HK-2 (cell line): Measurements from ENCODE around the gene ZNF423.
"Not testable (repeated sequence)": the region's sequence is repeated elsewhere in the genome, so short reads cannot be mapped to it uniquely, and the experiment has no call there.

ENCODE experiments used
- DNase-seq: peaks from one replicate; pipeline ENCODE4 v3.0.0-alpha.2; 2018; ENCODE audit not compliant: unreplicated experiment

ZNF423 gene

GRCh38 chr16:49513040-49513439, 342.9 kb downstream of the ZNF423 start:
- DNase-seq, result no peak

GRCh38 chr16:49510654-49511305, 345.1 kb downstream of the ZNF423 start:
- no peak for DNase-seq

- no peak for DNase-seq
Measured at GRCh38 chr16:49510141-49510540, 345.8 kb downstream of the ZNF423 start.

- not testable (repeated sequence) for DNase-seq
Measured at GRCh38 chr16:49506058-49507013, 349.6 kb downstream of the ZNF423 start.

GRCh38 chr16:49505556-49505955, 350.4 kb downstream of the ZNF423 start:
- no peak for DNase-seq

GRCh38 chr16:49504626-49505025, 351.3 kb downstream of the ZNF423 start:
- no peak for DNase-seq

GRCh38 chr16:49504023-49504364, 351.9 kb downstream of the ZNF423 start:
- DNase-seq, result no peak

- DNase-seq, result no peak
Measured at GRCh38 chr16:49503256-49504022, 352.5 kb downstream of the ZNF423 start.

GRCh38 chr16:49502136-49502881, 353.6 kb downstream of the ZNF423 start:
- DNase-seq, result no peak

GRCh38 chr16:49499869-49500610, 355.9 kb downstream of the ZNF423 start:
- no peak for DNase-seq

GRCh38 chr16:49499414-49499785, 356.5 kb downstream of the ZNF423 start:
- no peak for DNase-seq

- DNase-seq, result no peak
Measured at GRCh38 chr16:49498666-49499413, 357.1 kb downstream of the ZNF423 start.

GRCh38 chr16:49498264-49498663, 357.6 kb downstream of the ZNF423 start:
- DNase-seq, result no peak

GRCh38 chr16:49497466-49497865, 358.4 kb downstream of the ZNF423 start:
- no peak for DNase-seq

- no peak for DNase-seq
Measured at GRCh38 chr16:49496656-49497055, 359.3 kb downstream of the ZNF423 start.

- no peak for DNase-seq
Measured at GRCh38 chr16:49495596-49496355, 360.1 kb downstream of the ZNF423 start.

GRCh38 chr16:49494891-49495566, 360.9 kb downstream of the ZNF423 start:
- no peak for DNase-seq

- DNase-seq, result no peak
Measured at GRCh38 chr16:49494474-49494873, 361.4 kb downstream of the ZNF423 start.

GRCh38 chr16:49493836-49494235, 362.1 kb downstream of the ZNF423 start:
- no peak for DNase-seq
